H7 (cell line): ENCODE results near the gene PRR16. TPM values are rescaled to one million over a fixed set of nuclear protein-coding genes. Genes with fewer than 3 reads are reported as not detected.
"Not testable (repeated sequence)": the region's sequence is repeated elsewhere in the genome, so short reads cannot be mapped to it uniquely, and the experiment has no call there.

Experiments
- DNase-seq: peaks from one replicate; pipeline ENCODE4 v3.0.0; 2012
- H3K27me3 ChIP-seq: 2 replicates; pipeline ENCODE4 v1.6.0; 2011; ENCODE audit warnings: mild to moderate bottlenecking, low read length; ENCODE audit not compliant: control insufficient read depth, insufficient read depth
- H3K36me3 ChIP-seq: replicated peaks from 2 replicates; pipeline ENCODE4 v1.5.1; 2011; ENCODE audit warnings: low read length; ENCODE audit not compliant: control insufficient read depth, insufficient read depth
- H3K4me3 ChIP-seq: 2 replicates; pipeline ENCODE4 v1.5.1; 2011; ENCODE audit warnings: low read depth, mild to moderate bottlenecking, control low read depth, low read length, moderate library complexity; ENCODE audit not compliant: insufficient read depth
- total RNA-seq: library from RNA; depleted of rRNA; stranded (reverse); fragments of >200 nt; shearing (Covaris generic); gene quantifications from 2 replicates; pipeline ENCODE4 v1.2.3, GENCODE V29; 2014; rRNA removed

Gene PRR16
- total RNA-seq: 0.67 TPM in 1 of 2 replicates, not detected in the other

GRCh38 chr5:120463991-120464626 is at the start of gene PRR16:
Gene PRR16 (plus strand): TSS chr5:120464300.
- DNase-seq: peak; percentile 86
- peaks cover 42% of the 10 kb centered on the region for H3K27me3 ChIP-seq
- H3K36me3 ChIP-seq: no peaks in the 10 kb centered on the region
- H3K4me3 ChIP-seq: peak within 1 kb of the TSS; percentile 48

GRCh38 chr5:120415985-120416384 is 48.1 kb upstream of the PRR16 start:
- H3K36me3 ChIP-seq: no peaks in the 10 kb centered on the region
- DNase-seq: no peak
- H3K4me3 ChIP-seq: no peak overlapping the region

GRCh38 chr5:120419127-120419526 is 45.0 kb upstream of the PRR16 start:
- Histone ChIP-seq H3K27me3 (no peaks in the 10 kb centered on the region), H3K36me3 (no peaks in the 10 kb centered on the region), H3K4me3 (no peak overlapping the region)
- DNase-seq: peak; percentile 2

More at GRCh38 chr5:120415985-120416384, 48.1 kb upstream of the PRR16 start:
- no peaks in the 10 kb centered on the region for H3K27me3 ChIP-seq

GRCh38 chr5:120426633-120427275 is 37.3 kb upstream of the PRR16 start:
- H3K27me3 ChIP-seq, H3K36me3 ChIP-seq, DNase-seq, H3K4me3 ChIP-seq: not testable (repeated sequence)

- no peaks in the 10 kb centered on the region for H3K36me3 ChIP-seq
- DNase-seq: no peak
- H3K4me3 ChIP-seq: no peak overlapping the region
- H3K27me3 ChIP-seq: no peaks in the 10 kb centered on the region
Measured at GRCh38 chr5:120430572-120430971, 33.5 kb upstream of the PRR16 start.

- Histone ChIP-seq H3K27me3 (no peaks in the 10 kb centered on the region), H3K36me3 (no peaks in the 10 kb centered on the region), H3K4me3 (no peak overlapping the region)
- no peak for DNase-seq
Measured at GRCh38 chr5:120432861-120433260, 31.2 kb upstream of the PRR16 start.

GRCh38 chr5:120435129-120435528 is 29.0 kb upstream of the PRR16 start:
- H3K4me3 ChIP-seq: no peak overlapping the region
- DNase-seq: no peak
- no peaks in the 10 kb centered on the region for H3K27me3 ChIP-seq
- no peaks in the 10 kb centered on the region for H3K36me3 ChIP-seq

GRCh38 chr5:120436996-120437395 is 27.1 kb upstream of the PRR16 start:
- DNase-seq: no peak

GRCh38 chr5:120442694-120443093 is 21.4 kb upstream of the PRR16 start:
- Histone ChIP-seq H3K27me3 (no peaks in the 10 kb centered on the region), H3K36me3 (no peaks in the 10 kb centered on the region), H3K4me3 (no peak overlapping the region)
- no peak for DNase-seq

More at GRCh38 chr5:120436996-120437395, 27.1 kb upstream of the PRR16 start:
- H3K4me3 ChIP-seq: no peak overlapping the region
- no peaks in the 10 kb centered on the region for H3K36me3 ChIP-seq
- H3K27me3 ChIP-seq: no peaks in the 10 kb centered on the region

- H3K36me3 ChIP-seq: no peaks in the 10 kb centered on the region
- no peaks in the 10 kb centered on the region for H3K27me3 ChIP-seq
- DNase-seq: no peak
- H3K4me3 ChIP-seq: no peak overlapping the region
Measured at GRCh38 chr5:120443607-120444006, 20.5 kb upstream of the PRR16 start.

GRCh38 chr5:120446068-120446492 is 18.0 kb upstream of the PRR16 start:
- H3K27me3 ChIP-seq: no peaks in the 10 kb centered on the region
- no peaks in the 10 kb centered on the region for H3K36me3 ChIP-seq
- DNase-seq: no peak
- H3K4me3 ChIP-seq: no peak overlapping the region

- no peaks in the 10 kb centered on the region for H3K36me3 ChIP-seq
- no peaks in the 10 kb centered on the region for H3K27me3 ChIP-seq
- no peak for DNase-seq
- no peak overlapping the region for H3K4me3 ChIP-seq
Measured at GRCh38 chr5:120446901-120447300, 17.2 kb upstream of the PRR16 start.

- Histone ChIP-seq H3K36me3 (no peaks in the 10 kb centered on the region), H3K4me3 (no peak overlapping the region), H3K27me3 (no peaks in the 10 kb centered on the region)
- no peak for DNase-seq
Measured at GRCh38 chr5:120447706-120448239, 16.3 kb upstream of the PRR16 start.

- no peaks in the 10 kb centered on the region for H3K27me3 ChIP-seq
- H3K4me3 ChIP-seq: no peak overlapping the region
- no peak for DNase-seq
- H3K36me3 ChIP-seq: no peaks in the 10 kb centered on the region
Measured at GRCh38 chr5:120449501-120449900, 14.6 kb upstream of the PRR16 start.

GRCh38 chr5:120450910-120451309 is 13.2 kb upstream of the PRR16 start:
- no peak for DNase-seq
- Histone ChIP-seq H3K4me3 (no peak overlapping the region), H3K36me3 (no peaks in the 10 kb centered on the region), H3K27me3 (no peaks in the 10 kb centered on the region)
